Sigmoid colon (tissue), 4 donors: ENCODE results near the gene TNFRSF18.

Source experiments
- CTCF ChIP-seq, 4 experiments: fragments of 450-650 bp in 3 of 4; fragments of 200-600 bp in 1 of 4; IDR thresholded peaks; one replicate each; pipeline ENCODE4 v1.5.1; 2016 to 2019; ENCODE audit warnings: antibody characterized with exemption in 4 of 4, mild to moderate bottlenecking in 3 of 4, moderate library complexity in 2 of 4
- EP300 ChIP-seq, 4 donors: sonication (generic); formaldehyde crosslinking; IDR thresholded peaks; one replicate each; pipeline ENCODE4 v1.6.1; 2017; ENCODE audit warnings: antibody characterized with exemption in 4 of 4
- POLR2A ChIP-seq, 2 donors: fragments of 450-650 bp; IDR thresholded peaks; one replicate each; pipeline ENCODE4 v1.6.1; 2016; ENCODE audit warnings: antibody characterized with exemption in 2 of 2, mild to moderate bottlenecking in 2 of 2, moderate library complexity in 2 of 2
- POLR2AphosphoS5 ChIP-seq, 4 donors: sonication (generic); formaldehyde crosslinking; IDR thresholded peaks; one replicate each; pipeline ENCODE4 v1.6.1; 2017; ENCODE audit warnings: antibody characterized with exemption in 4 of 4

DNA sequence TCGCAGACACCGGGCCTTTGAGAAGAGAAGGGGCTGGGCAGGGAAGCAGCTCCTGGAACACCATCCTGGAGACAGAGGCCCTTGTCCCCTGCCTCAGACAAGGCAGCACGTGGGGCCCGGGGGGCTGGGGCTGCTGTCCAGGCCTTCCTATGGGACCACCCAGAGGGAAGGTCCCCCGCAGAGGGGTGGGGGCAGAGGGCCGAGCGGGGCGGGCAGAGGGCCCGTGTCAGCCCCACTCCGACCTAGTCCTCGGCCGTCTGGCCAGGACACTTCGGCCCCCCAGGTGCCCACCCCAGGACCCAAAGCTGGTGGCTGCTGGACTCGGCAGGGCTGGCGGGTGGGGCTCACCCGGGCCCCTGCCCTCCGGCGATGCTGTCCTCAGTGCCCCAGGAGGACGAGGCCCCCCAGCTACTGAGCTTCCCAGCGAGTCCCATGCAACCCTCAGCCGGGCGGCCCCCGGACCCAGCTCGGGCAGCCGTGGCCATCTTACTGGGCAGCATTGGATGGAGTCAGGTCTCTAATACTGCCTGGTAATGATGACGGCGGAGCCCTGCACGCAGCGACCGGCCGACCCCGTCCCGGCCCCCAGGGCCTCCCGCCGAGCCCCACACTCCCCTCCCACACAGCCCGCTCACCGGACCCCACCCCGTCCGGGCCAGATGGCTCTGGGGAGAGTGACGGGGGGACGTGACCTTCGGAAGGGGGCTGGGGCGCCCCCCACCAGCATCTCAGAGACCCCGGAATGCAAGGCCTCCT lies 39.6 kb downstream of the TNFRSF18 start:
- TF ChIP-seq CTCF (IDR thresholded peaks at IDR 0.05) = no peak
- no peak for TF ChIP-seq POLR2A (IDR thresholded peaks at IDR 0.05)
- TF ChIP-seq EP300 (IDR thresholded peaks at IDR 0.05) = no peak
- TF ChIP-seq POLR2AphosphoS5 (IDR thresholded peaks at IDR 0.05) = no peak
